HFFc6 (cell line): ENCODE measurements around the gene KCNAB1. TPM values are rescaled to one million over a fixed set of nuclear protein-coding genes. Genes with fewer than 3 reads are reported as not detected.

ENCODE experiments used
- DNase-seq: peaks from one replicate; pipeline ENCODE4 v3.0.0-alpha.2; 2018
- H3K27ac Mint-ChIP-seq: 2 replicates; pipeline ENCODE4 v1.8.0; 2020; ENCODE audit warnings: mild to moderate bottlenecking, mixed read lengths
- H3K27me3 Mint-ChIP-seq: 2 replicates; pipeline ENCODE4 v1.8.0; 2021; ENCODE audit warnings: mild to moderate bottlenecking, moderate library complexity, mixed read lengths; ENCODE audit not compliant: insufficient read depth
- H3K36me3 Mint-ChIP-seq: 2 replicates; pipeline ENCODE4 v1.8.0; 2021; ENCODE audit warnings: low read depth, mixed read lengths
- H3K4me1 Mint-ChIP-seq: 2 replicates; pipeline ENCODE4 v1.8.0; 2020; ENCODE audit warnings: low read depth, mixed read lengths
- H3K4me3 Mint-ChIP-seq: 2 replicates; pipeline ENCODE4 v1.8.0; 2020; ENCODE audit warnings: mild to moderate bottlenecking, moderate library complexity, mixed read lengths
- H3K9me3 Mint-ChIP-seq: 2 replicates; pipeline ENCODE4 v1.8.0; 2020; ENCODE audit warnings: mild to moderate bottlenecking, mixed read lengths
- CTCF ChIP-seq: fragments of 200-600 bp; sonication (generic); IDR thresholded peaks from 2 replicates; pipeline ENCODE4 v1.5.0; 2021; ENCODE audit warnings: antibody characterized with exemption, mild to moderate bottlenecking
- total RNA-seq, 6 experiments: library from RNA; stranded (reverse); fragmentation: NEBNext Ultra II Directional; extraction: Animal tissue kit (Norgen Biotek cat#: 25700); gene quantifications; 2 replicates in 1 of 6; 3 replicates in 5 of 6; pipeline ENCODE4 v1.2.3, GENCODE V29; 2021

KCNAB1 gene
- total RNA-seq, 6 experiments from 2014 or later: not detected

GRCh38 chr3:156445117-156446090 is 325.0 kb downstream of the KCNAB1 start:
- H3K27ac Mint-ChIP-seq: no peak overlapping the region
- H3K4me3 Mint-ChIP-seq: no peak overlapping the region
- no peaks in the 10 kb centered on the region for H3K36me3 Mint-ChIP-seq
- no peak for DNase-seq
- no peaks in the 10 kb centered on the region for H3K4me1 Mint-ChIP-seq
- no peak for TF ChIP-seq CTCF
- no peaks in the 10 kb centered on the region for H3K9me3 Mint-ChIP-seq
- H3K27me3 Mint-ChIP-seq: peaks cover 6% of the 10 kb centered on the region

- Mint-ChIP-seq H3K9me3 (no peaks in the 10 kb centered on the region), H3K36me3 (no peaks in the 10 kb centered on the region), H3K27ac (no peak overlapping the region), H3K27me3 (peaks cover 2% of the 10 kb centered on the region), H3K4me3 (no peak overlapping the region), H3K4me1 (peaks cover 6% of the 10 kb centered on the region; the same call in 1 of the 2 replicates)
- peak; percentile 74 for TF ChIP-seq CTCF
- no peak for DNase-seq
Measured at GRCh38 chr3:156448300-156448699, 327.9 kb downstream of the KCNAB1 start.

GRCh38 chr3:156449710-156450574 is 329.6 kb downstream of the KCNAB1 start:
- no peak overlapping the region for H3K4me3 Mint-ChIP-seq
- peak; percentile 23 for DNase-seq
- no peaks in the 10 kb centered on the region; the same call in none of the 2 replicates for H3K27me3 Mint-ChIP-seq
- no peaks in the 10 kb centered on the region for H3K36me3 Mint-ChIP-seq
- H3K9me3 Mint-ChIP-seq: no peaks in the 10 kb centered on the region
- TF ChIP-seq CTCF: peak; percentile 82
- H3K27ac Mint-ChIP-seq: no peak overlapping the region
- H3K4me1 Mint-ChIP-seq: peaks cover 6% of the 10 kb centered on the region; the same call in 1 of the 2 replicates

- H3K36me3 Mint-ChIP-seq: no peaks in the 10 kb centered on the region
- peaks cover 6% of the 10 kb centered on the region for H3K27me3 Mint-ChIP-seq
- TF ChIP-seq CTCF: no peak
- peaks cover 11% of the 10 kb centered on the region; the same call in 1 of the 2 replicates for H3K4me1 Mint-ChIP-seq
- H3K27ac Mint-ChIP-seq: no peak overlapping the region
- DNase-seq: no peak
- H3K9me3 Mint-ChIP-seq: no peaks in the 10 kb centered on the region
- H3K4me3 Mint-ChIP-seq: no peak overlapping the region
Measured at GRCh38 chr3:156455839-156456238, 335.5 kb downstream of the KCNAB1 start.

DNA sequence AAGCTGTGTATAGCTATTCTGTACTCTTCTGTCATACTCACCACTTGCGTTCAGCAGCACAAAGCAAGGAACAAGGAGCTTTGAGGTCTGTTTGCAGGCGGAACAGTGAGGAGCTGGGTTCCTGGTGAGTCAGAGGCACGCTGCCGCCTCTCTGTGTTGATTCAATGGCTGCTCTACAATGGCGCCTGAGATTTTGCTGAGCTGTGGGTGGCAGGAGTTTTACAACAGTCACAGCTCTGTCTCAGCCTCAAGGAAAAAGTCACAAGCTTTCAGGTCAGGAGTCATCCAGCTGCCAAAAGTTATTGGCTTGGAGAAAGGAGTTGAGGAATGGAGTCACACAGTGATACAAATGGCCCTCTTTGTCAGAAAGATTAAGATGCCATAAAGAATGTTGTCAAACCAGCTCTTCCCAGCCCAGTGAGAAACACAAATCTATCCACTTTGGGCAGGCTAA is 336.4 kb downstream of the KCNAB1 start:
- Mint-ChIP-seq H3K27ac (no peak overlapping the region), H3K36me3 (no peaks in the 10 kb centered on the region), H3K4me1 (peaks cover 11% of the 10 kb centered on the region; the same call in 1 of the 2 replicates), H3K9me3 (no peaks in the 10 kb centered on the region), H3K4me3 (no peak overlapping the region), H3K27me3 (peaks cover 9% of the 10 kb centered on the region)
- no peak for TF ChIP-seq CTCF
- no peak for DNase-seq
